Activated T-cell treated with anti-CD3 and anti-CD28 coated beads for 48 hours (primary cell): Measurements from ENCODE around the gene ERMARD.

ENCODE experiments used
- DNase-seq: peaks from one replicate; pipeline ENCODE4 v3.0.0-alpha.2; 2020; ENCODE audit warnings: low read depth

Gene ERMARD

DNA sequence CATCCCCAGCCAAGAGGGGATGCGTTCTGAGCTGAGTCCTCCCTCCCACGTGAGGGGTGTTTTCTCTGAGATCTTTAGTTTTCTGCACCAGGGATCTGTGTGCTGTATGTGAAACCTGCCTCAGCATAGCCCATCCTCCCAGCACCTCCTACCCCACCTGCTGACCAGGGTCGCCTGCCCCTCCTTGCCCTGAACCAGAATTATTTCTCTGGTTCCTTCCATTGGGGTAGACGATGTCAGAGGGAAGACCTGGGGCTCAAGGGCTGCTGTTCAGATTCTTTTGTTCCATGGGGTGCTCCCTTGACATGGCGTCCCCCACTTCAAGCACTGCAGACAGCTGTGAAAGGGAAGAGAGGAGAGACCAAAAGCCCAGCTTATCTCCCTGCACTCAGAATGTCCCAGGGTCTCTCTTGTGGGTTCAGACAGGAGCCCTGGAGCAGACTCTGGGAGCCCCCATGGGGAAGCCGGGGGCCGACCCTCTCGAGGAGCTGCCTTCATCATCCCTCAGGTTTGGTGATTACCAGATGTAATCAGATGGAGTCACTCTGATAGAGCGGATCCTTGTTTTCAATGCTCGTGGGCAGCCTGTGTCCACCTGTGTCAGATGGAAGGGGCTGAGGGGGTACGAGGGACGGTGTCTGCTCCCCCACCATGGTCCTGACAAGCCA lies 74.3 kb downstream of the ERMARD start:
- no peak for DNase-seq

DNA sequence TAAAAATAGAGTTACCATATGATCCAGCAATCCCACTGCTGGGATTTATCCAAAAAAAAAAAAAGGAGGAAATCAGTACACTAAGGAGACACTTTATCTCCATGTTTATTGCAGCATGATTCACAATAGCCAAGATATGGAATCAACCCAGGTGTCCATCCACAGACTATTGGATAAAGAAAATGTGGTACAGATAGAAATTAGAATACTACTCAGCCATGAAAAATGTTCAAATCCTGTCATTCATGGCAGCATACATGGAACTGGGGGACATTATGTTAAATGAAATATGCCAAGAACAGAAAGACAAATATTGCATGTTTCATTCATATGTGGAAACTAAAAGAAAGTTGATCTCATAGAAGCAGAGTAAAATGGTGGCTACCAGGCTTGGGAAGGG lies 75.3 kb downstream of the ERMARD start:
- DNase-seq, result no peak

- no peak for DNase-seq
These were observed 75.9 kb downstream of the ERMARD start for GRCh38 chr6:169827290-169827717.

DNA sequence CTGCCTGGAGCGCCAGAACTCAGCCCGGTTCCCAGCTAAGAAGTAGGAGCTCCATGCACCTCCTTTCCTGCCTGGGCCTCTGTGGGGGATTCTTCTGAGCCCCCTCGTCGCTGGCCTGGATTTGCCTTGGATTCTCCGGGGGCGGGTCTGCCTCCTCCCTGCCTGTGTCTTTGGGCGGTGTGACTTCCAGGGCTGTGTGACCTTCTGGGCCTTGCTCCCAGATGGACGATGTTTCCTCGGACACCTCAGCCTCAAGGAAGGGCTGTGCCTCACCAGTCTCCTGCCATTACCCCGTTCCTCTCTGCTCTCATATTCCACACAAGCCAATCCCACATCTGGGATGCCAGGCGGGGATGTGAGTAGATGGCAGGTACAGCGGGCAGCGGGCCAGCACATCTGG lies 76.8 kb downstream of the ERMARD start:
- no peak for DNase-seq

- DNase-seq, result no peak
These were observed 78.4 kb downstream of the ERMARD start for GRCh38 chr6:169829786-169830185.

GRCh38 chr6:169830876-169831275 lies 79.5 kb downstream of the ERMARD start:
- no peak for DNase-seq
